Ishikawa (cell line): ENCODE results near the gene HRH1.

Experiments used
- CREB1 ChIP-seq: IDR thresholded peaks from 2 replicates; pipeline ENCODE4 v1.6.1; 2012; ENCODE audit warnings: low read depth
- EGR1 ChIP-seq: IDR thresholded peaks from 2 replicates; pipeline ENCODE4 v1.6.1; 2012
- EP300 ChIP-seq: IDR thresholded peaks from 2 replicates; pipeline ENCODE4 v1.6.1; 2012; ENCODE audit warnings: borderline replicate concordance
- FOXM1 ChIP-seq: IDR thresholded peaks from 2 replicates; pipeline ENCODE4 v1.6.1; 2012; ENCODE audit warnings: low read depth, borderline replicate concordance
- MAX ChIP-seq: IDR thresholded peaks from 2 replicates; pipeline ENCODE4 v1.6.1; 2012
- NFIC ChIP-seq: IDR thresholded peaks from 2 replicates; pipeline ENCODE4 v1.6.1; 2012
- RAD21 ChIP-seq: IDR thresholded peaks from 2 replicates; pipeline ENCODE4 v1.6.1; 2012; ENCODE audit warnings: low read depth
- TAF1 ChIP-seq: IDR thresholded peaks from 2 replicates; pipeline ENCODE4 v1.6.1; 2012; ENCODE audit warnings: low read depth, mild to moderate bottlenecking
- TCF12 ChIP-seq: IDR thresholded peaks from 2 replicates; pipeline ENCODE4 v1.6.1; 2012; ENCODE audit warnings: low read depth
- TEAD4 ChIP-seq: IDR thresholded peaks from 2 replicates; pipeline ENCODE4 v1.6.1; 2012
- YY1 ChIP-seq: IDR thresholded peaks from 2 replicates; pipeline ENCODE4 v1.6.1; 2012; ENCODE audit warnings: low read depth
- ZBTB7A ChIP-seq: IDR thresholded peaks from 2 replicates; pipeline ENCODE4 v1.6.1; 2012; ENCODE audit warnings: low read depth
- TF ChIP-seq, protein P1 (sequence below): IDR thresholded peaks from 2 replicates; pipeline ENCODE4 v1.6.1; 2012; ENCODE audit warnings: low read depth, mild to moderate bottlenecking

- TF ChIP-seq EGR1 (no peak), YY1 (no peak), FOXM1 (no peak), ZBTB7A (no peak), MAX (peak; percentile 17; the same call in 1 of the 2 replicates), TEAD4 (peak; percentile 41; the same call in 1 of the 2 replicates), RAD21 (no peak), EP300 (peak; percentile 48; the same call in 1 of the 2 replicates), NFIC (peak; percentile 64), TAF1 (no peak), CREB1 (no peak), TCF12 (peak; percentile 65)
- TF ChIP-seq, protein P1, sequence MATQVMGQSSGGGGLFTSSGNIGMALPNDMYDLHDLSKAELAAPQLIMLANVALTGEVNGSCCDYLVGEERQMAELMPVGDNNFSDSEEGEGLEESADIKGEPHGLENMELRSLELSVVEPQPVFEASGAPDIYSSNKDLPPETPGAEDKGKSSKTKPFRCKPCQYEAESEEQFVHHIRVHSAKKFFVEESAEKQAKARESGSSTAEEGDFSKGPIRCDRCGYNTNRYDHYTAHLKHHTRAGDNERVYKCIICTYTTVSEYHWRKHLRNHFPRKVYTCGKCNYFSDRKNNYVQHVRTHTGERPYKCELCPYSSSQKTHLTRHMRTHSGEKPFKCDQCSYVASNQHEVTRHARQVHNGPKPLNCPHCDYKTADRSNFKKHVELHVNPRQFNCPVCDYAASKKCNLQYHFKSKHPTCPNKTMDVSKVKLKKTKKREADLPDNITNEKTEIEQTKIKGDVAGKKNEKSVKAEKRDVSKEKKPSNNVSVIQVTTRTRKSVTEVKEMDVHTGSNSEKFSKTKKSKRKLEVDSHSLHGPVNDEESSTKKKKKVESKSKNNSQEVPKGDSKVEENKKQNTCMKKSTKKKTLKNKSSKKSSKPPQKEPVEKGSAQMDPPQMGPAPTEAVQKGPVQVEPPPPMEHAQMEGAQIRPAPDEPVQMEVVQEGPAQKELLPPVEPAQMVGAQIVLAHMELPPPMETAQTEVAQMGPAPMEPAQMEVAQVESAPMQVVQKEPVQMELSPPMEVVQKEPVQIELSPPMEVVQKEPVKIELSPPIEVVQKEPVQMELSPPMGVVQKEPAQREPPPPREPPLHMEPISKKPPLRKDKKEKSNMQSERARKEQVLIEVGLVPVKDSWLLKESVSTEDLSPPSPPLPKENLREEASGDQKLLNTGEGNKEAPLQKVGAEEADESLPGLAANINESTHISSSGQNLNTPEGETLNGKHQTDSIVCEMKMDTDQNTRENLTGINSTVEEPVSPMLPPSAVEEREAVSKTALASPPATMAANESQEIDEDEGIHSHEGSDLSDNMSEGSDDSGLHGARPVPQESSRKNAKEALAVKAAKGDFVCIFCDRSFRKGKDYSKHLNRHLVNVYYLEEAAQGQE: no peak
Observed at GRCh38 chr3:11136830-11137626, 17.3 kb upstream of the HRH1 start.
